GM18505 (cell line): Measurements from ENCODE around the gene TACR1.
A peak's percentile ranks its signal among the peaks of the same experiment; 100 is the strongest.
"Not testable (repeated sequence)": the region's sequence is repeated elsewhere in the genome, so short reads cannot be mapped to it uniquely, and the experiment has no call there.

Source experiments
- ATAC-seq: cut with Tn5 transposase; IDR thresholded peaks from one replicate; pipeline ENCODE4 v1.9.1; 2021; ENCODE audit not compliant: unreplicated experiment
- POLR2A ChIP-seq: IDR thresholded peaks from 4 replicates; pipeline ENCODE4 v1.6.1; 2011; ENCODE audit warnings: borderline replicate concordance; ENCODE audit not compliant: insufficient read depth, insufficient read length; ENCODE audit errors: extremely low read depth

TACR1 gene

DNA sequence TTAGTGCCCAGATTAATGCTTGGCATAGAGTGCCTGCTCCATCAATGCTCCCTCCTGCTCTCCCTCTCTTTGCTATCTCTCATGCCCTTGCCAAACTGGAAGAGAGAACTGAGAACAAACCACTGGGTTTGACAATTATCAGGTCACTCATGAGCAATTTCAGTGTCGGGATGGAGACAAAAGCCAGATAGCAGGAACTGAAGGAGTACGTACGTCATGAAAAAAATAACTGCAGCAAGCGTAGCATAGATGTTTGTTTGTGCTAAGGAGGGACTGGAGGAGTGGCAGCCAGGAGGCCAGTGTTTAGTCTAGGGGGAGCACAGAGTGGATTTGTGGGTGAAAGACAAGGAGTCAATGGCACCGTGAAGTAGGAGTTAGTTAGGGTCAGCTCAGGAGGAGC is 127.6 kb downstream of the TACR1 start:
- no peak for ATAC-seq
- TF ChIP-seq POLR2A = no peak

DNA sequence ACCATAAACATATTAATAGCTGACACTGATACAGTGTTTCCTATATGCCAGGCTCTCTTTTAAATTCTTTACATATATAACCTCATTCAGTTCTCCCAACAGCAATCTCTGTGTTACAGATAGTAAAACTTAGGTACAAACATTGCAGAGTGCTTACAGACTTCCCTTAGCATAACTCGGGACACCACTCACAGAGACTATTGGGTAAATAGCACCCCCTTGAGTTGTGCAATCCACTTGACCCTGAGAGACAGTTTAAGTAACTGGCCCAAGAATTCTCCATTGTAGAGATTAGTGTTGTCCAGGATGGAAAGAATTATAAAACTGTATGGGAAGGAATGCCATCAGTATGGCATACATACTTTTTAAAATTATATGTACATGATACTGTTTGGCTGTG is 130.8 kb downstream of the TACR1 start:
- TF ChIP-seq POLR2A = no peak
- ATAC-seq = no peak

DNA sequence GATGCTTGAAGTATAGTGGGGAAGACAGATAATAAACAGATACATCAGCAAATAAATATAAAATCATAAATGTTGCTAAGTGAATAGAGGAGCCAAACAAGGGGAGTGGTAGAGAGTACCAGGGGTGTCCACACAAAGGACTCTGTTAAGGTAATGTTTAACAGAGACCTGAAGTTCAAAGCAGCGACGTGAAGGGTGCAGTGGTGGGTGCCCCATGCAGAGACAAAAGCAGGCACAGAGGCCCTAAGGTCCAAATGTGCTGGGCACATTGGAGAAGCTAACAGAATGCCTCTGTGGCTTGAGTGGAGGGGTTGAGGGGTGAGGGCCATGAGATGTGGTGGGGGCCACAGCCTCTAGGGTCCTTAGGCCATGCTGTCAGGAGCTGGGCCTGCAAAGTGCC is 131.8 kb downstream of the TACR1 start:
- ATAC-seq = no peak

DNA sequence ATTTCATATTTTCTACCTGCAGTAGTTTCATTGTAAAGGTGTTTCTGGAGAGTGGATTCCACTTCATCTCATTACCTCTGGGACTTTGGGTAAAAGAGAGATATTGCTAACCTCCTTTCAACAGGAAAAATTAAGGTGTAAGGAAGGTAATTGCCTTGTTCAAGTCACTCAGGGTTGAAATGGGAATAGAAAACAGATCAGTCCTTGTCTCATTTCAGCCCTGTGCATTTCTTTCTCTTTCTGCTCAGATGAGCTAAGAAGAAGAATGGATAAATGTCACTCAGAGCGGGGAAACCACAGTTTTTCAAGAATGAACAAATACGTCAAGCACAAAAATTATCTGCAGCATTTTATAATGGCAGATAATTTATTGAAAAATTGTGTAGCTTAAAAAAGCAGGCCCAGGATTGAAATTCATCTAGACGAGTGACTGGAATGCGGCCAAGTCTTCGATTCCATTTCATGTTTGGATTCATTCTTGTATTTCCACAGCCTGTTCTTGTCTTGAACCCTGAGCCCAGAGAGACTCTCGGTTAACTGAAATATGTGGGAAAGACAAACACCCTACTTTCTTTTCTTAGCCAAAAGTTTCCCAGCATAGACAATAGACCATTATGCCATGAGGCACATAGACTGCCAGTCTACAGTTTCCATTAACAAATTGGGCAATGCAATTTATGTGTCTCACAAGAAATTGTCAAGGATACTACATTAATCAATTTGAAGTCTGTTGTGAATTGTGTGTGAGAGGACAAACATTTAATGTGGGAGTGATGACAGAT is 133.0 kb downstream of the TACR1 start:
- no peak for ATAC-seq
- no peak for TF ChIP-seq POLR2A

More for the DNA sequence above, 131.8 kb downstream of the TACR1 start:
- no peak for TF ChIP-seq POLR2A

DNA sequence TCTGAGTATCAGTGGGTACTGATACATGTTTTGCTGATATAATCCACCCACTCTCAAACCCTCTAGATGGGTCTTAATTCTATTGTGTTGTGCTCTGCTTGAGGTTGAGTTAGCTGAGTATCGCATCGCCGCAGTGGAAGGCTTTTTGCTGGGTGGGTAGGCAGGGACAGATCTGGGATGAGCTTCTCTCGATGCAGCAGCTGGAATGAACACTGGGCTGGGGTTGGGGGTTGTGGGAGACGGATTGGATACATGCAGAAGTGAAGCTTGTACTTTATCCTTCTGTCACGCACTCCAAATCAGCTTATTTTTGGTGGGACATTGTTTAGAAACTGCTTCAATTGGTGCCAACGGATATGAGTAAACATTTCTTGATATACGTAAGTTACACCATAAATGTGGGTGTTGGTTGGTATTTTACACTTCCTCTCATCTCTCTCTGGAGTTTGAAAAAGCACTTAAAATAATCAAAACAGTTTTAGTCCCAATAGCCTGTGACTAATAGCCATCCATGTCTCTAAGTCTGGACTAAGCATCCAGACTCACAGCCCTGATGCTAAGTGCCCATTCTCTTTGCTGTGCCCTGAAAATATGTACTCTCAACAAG is 133.8 kb downstream of the TACR1 start:
- no peak for TF ChIP-seq POLR2A
- no peak for ATAC-seq

DNA sequence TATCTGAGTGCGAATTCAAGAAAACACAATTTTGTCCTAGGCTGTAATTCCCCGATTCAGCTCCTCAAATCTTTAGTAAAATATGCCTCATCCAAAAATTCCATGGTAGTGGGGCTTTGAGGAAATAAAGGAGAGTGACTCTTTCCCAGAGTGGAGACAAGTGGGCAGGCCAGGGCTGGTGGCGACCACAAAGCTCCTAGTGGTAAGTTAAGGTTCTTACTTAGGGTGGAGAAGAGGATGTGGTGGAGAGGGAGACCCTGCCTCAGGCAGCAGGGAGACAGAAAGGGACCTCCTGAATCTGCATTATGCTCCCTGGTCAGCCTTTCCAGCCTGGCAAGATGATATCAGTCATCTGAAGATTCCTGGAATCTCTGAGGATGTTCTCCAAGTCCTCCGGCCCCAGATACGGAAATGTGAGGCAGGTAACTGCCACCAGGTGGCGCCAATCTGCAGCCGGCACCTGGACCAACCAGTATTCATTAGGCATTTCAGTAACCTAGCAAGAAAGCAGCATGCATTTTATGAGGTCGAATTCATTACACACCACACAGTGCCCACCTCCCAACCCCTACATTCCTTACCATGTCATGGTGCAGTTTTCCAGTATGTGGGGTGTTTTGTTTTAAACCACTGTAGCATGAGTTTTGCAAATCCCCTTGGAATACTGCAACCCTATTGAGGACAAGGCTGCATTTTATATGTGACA is 134.5 kb downstream of the TACR1 start:
- ATAC-seq = peak; percentile 74
- no peak for TF ChIP-seq POLR2A

DNA sequence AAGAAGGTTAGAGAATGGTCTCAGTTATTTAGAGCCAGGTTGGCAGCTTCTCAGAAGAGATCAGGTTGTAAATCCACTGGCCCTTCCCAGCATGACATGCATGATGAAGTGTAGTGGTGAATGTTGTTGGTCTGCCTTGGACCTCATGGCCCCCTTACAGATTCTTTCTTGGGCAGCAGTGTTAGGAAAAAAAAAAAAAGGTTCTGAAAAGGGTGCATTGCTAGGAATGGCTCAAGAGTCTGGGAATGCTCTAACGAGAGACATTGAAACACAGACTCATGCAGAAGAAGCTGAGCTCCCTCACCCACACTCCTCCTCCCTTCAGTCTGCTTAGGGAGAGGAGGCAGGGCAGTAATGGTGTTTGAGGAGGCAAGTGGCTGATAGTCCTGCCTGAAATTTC is 135.4 kb downstream of the TACR1 start:
- no peak for TF ChIP-seq POLR2A
- no peak for ATAC-seq

DNA sequence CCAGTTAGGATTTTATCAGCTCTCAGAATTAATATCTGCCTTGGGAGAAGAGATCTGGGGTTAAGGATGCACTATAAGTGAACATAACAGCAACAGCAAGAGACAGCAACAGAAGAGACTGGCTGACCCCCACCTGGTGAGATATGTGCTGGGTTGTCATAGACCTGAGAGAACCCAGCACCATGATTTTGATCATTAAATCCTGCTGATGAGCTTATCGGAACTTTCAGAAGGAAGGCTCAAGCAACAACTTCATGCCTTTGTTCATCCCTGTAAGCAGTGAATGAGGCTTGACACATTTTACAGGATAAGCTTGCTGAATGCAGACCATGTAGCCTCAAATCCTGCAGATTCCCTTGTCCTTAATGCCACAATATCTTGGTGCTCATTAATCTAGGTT is 140.9 kb downstream of the TACR1 start:
- no peak for ATAC-seq
- no peak for TF ChIP-seq POLR2A

DNA sequence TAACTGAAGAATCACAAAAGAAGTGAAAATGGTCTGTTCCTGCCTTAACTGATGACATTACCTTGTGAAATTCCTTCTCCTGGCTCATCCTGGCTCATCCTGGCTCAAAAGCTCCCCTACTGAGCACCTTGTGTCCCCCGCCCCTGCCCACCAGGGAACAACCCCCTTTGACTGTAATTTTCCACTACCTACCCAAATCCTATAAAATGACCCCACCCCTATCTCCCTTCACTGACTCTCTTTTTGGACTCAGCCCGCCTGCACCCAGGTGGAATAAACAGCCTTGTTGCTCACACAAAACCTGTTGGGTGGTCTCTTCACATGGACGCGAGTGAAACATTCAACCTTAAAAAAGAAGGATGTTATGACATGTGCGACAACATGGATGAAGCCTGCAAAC is 142.2 kb downstream of the TACR1 start:
- not testable (repeated sequence) for ATAC-seq

DNA sequence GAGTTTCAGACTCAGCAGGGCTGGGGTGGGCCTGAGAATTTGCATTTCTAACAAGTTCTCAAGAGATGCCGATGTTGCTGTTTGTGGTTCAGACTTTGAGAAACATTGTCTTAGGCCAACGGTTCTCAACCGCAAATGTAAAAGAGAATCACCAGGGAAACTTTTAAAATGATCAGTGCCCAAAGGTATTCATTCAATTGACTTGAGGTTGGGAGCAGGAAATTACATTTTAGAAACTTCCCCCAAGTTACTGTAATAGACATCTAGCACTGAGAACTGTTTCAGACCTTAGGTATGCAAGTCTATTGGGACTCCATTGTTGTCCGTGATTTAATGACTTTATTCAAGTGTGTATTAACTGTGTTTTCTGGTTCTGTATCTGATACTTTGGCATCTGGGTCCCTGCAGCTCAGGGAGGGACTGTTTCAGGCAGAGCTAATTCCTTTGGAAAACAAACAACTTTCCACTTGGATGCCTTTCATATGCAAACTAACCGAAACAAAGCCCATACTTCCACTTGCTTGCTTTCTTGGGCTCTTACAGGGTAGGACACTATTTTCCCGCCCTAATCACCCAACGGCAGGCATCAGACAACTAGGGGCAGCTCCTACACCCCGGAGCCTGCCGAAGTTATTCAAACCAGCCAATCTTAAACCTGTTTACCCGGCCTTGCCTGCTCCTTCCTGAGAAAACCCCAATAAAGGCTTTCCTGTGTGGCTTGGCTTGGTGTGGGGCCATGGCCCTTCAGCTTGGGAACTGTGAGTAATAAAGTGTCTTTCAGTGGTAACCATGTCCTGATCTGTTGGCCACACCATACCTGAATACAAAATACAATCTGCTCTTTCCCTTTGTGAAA is 143.3 kb downstream of the TACR1 start:
- ATAC-seq = no peak
- TF ChIP-seq POLR2A = no peak

DNA sequence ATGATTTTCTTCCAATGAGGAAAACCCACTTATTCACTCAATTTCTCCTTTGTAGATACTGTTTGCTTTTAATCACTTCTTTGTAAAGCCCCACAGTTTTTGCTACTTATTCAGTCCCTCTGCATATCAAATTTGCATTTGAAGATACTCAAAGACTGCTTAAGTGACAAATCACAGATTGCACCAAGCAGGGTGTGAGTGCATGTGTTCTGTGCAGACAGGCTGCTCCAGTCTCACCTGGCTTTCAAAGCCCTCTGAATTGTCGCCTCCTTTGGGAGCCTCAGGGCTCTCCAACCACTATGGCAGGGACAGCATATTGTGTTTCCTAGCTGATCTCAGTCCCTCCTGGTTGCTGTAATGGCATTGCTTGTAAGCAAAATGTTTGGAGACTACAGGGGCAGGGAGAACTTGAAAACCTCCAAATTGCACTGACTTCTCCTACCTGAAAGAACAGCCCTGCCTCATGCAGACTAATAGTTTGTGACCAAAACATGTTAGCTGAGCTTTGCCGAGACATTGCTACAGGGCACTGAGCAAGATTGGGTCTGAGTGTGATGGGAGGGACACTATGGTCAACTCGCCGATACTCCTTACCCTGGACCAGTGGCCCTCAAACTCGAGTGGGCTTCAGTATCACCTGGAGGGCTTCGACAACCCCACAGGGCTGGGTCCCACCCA is 144.0 kb downstream of the TACR1 start:
- ATAC-seq = no peak
- TF ChIP-seq POLR2A = no peak

DNA sequence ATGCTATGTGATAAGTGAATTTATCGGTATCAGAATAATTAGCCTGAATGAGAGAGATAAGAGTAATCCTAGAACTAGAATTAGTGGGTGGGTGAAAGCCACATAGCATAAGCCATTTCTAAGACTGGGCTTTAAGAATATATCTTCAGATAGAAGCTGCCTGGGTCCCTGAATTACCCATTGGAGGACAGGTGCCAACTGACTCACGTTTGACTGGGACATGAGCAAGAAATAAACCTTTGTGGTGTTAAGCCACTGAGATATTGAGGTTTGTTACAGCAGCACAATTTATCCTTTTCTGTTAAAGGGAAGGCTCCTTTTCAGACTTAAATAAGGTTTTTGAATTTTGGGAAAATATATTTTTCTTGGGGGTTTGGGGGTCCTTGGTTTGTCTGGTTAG is 145.0 kb downstream of the TACR1 start:
- no peak for TF ChIP-seq POLR2A
- ATAC-seq = no peak
